ENCODE measurements around the gene EVI5L. TPM values are rescaled to one million over a fixed set of nuclear protein-coding genes. Genes with fewer than 3 reads are reported as not detected.

The EVI5L gene
- total RNA-seq, 1 donor from 2014 or later: 17.2 TPM

GRCh38 chr19:7868671-7869452, 38.8 kb downstream of the EVI5L start:
- intact Hi-C loops (cut with DNase I): no loop called here
- no peak overlapping the region for H3K27ac ChIP-seq
- H3K4me3 ChIP-seq: peak overlapping the region; percentile 44 to 47
- TF ChIP-seq POLR2AphosphoS5 (IDR thresholded peaks at IDR 0.05; ENCODE audit: insufficient read depth in 1 of 2, low read depth in 1 of 2): no peak
- TF ChIP-seq POLR2A (IDR thresholded peaks at IDR 0.05): no peak
- TF ChIP-seq CTCF (IDR thresholded peaks at IDR 0.05): peak; percentile 9 to 59 (median 39)
- no peaks in the 10 kb centered on the region for H3K27me3 ChIP-seq
- no peaks in the 10 kb centered on the region for H3K36me3 ChIP-seq
- H3K4me1 ChIP-seq: peaks cover 52% of the 10 kb centered on the region
- DNase-seq (ENCODE audit: extremely low spot score in 2 of 2): no peak
- H3K9me3 ChIP-seq: no peaks in the 10 kb centered on the region

- no peak for TF ChIP-seq POLR2AphosphoS5 (IDR thresholded peaks at IDR 0.05; ENCODE audit: insufficient read depth in 1 of 2, low read depth in 1 of 2)
- no peak for TF ChIP-seq POLR2A (IDR thresholded peaks at IDR 0.05)
- TF ChIP-seq CTCF (IDR thresholded peaks at IDR 0.05): peak in 2 of 3 experiments; percentile 2 to 18
- H3K4me1 ChIP-seq: peaks cover 57% of the 10 kb centered on the region
Measured at GRCh38 chr19:7869453-7869909, 39.5 kb downstream of the EVI5L start.

GRCh38 chr19:7869910-7870511, 40.0 kb downstream of the EVI5L start:
- Histone ChIP-seq H3K9me3 (no peaks in the 10 kb centered on the region), H3K4me1 (peaks cover 60% of the 10 kb centered on the region), H3K27ac (peak overlapping the region; percentile 6), H3K27me3 (no peaks in the 10 kb centered on the region), H3K4me3 (peak overlapping the region; percentile 44 to 47), H3K36me3 (no peaks in the 10 kb centered on the region)
- intact Hi-C loops (cut with DNase I): no loop called here
- no peak for TF ChIP-seq POLR2AphosphoS5 (IDR thresholded peaks at IDR 0.05; ENCODE audit: insufficient read depth in 1 of 2, low read depth in 1 of 2)
- TF ChIP-seq CTCF (IDR thresholded peaks at IDR 0.05): no peak
- no peak for TF ChIP-seq POLR2A (IDR thresholded peaks at IDR 0.05)
- DNase-seq (ENCODE audit: extremely low spot score in 2 of 2): no peak

More at GRCh38 chr19:7869453-7869909, 39.5 kb downstream of the EVI5L start:
- H3K4me3 ChIP-seq: peak overlapping the region; percentile 44 to 47
- H3K9me3 ChIP-seq: no peaks in the 10 kb centered on the region
- H3K27ac ChIP-seq: peak overlapping the region; percentile 6
- DNase-seq (ENCODE audit: extremely low spot score in 2 of 2): no peak
- no peaks in the 10 kb centered on the region for H3K36me3 ChIP-seq
- intact Hi-C loops (cut with DNase I): no loop called here
- no peaks in the 10 kb centered on the region for H3K27me3 ChIP-seq

GRCh38 chr19:7870571-7871436, 40.8 kb downstream of the EVI5L start:
- no peak overlapping the region for H3K4me3 ChIP-seq
- DNase-seq (ENCODE audit: extremely low spot score in 2 of 2): no peak
- H3K4me1 ChIP-seq: peaks cover 60% of the 10 kb centered on the region
- H3K27me3 ChIP-seq: no peaks in the 10 kb centered on the region
- TF ChIP-seq POLR2AphosphoS5 (IDR thresholded peaks at IDR 0.05; ENCODE audit: insufficient read depth in 1 of 2, low read depth in 1 of 2) (no peak), POLR2A (IDR thresholded peaks at IDR 0.05) (no peak), CTCF (IDR thresholded peaks at IDR 0.05) (no peak)
- H3K9me3 ChIP-seq: no peaks in the 10 kb centered on the region
- H3K27ac ChIP-seq: no peak overlapping the region
- no peaks in the 10 kb centered on the region for H3K36me3 ChIP-seq
- intact Hi-C loops (cut with DNase I): no loop called here
